Lower leg skin (tissue), 3 donors: ENCODE results near the gene ARHGAP15.

Experiments
- CTCF ChIP-seq, 3 donors: fragments of 450-650 bp; IDR thresholded peaks; one replicate each; pipeline ENCODE4 v1.5.1; 2016; ENCODE audit warnings: antibody characterized with exemption in 3 of 3, mild to moderate bottlenecking in 3 of 3, moderate library complexity in 2 of 3
- POLR2A ChIP-seq, 2 donors: fragments of 450-650 bp; IDR thresholded peaks; one replicate each; pipeline ENCODE4 v1.6.1; 2016 to 2017; ENCODE audit warnings: antibody characterized with exemption in 2 of 2, mild to moderate bottlenecking in 1 of 2, moderate library complexity in 1 of 2

- no peak for TF ChIP-seq POLR2A (IDR thresholded peaks at IDR 0.05)
- no peak for TF ChIP-seq CTCF (IDR thresholded peaks at IDR 0.05)
These were observed 269.6 kb downstream of the ARHGAP15 start for GRCh38 chr2:143398781-143399180.
